ENCODE measurements around the gene PRLHR. TPM values are rescaled to one million over a fixed set of nuclear protein-coding genes. Genes with fewer than 3 reads are reported as not detected.

The PRLHR gene
- total RNA-seq: not detected in 2 replicates

DNA sequence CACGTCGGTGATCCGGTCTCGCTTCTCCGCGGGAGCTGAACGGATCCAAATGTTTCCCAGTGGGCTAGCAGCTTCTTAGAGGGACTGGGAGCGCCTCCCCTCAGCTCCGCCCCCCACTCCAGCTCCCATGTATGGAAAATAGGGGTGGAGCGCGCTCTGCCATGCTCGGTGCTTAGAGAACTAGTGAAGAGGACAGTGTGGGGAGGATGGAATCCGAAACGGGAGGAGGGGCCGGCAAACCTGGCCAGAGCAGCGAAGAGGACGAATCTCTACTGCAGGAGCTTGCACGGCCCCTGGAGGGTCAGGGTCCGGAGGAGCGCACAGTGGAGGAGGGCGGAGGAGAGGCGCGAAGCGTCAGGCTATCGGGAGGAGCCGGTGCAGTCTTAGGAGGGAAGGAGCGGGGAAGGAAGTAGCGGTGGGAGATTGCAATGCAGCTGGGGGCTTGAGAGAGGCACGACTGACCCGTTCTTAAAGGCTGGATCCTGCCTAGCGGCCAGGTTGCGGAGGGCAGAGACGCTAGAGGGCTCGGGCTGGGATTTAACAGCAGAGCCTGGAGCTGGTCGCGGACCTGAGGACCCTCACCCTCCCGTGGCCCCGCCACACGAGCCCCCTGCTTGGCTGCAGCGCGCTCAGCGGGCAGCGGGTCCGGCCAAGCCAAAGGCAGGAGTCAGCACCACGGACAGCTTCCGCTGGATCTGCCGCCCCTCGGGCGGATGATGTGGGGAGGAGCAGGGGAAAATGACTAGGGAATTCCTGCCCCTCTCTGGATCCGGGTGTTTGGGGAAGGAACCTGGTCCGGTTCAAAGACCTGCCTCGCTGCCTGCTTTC is at the start of gene PRLHR:
PRLHR (minus strand) TSS at position 51 of the 828 bp plus-strand sequence. CDS start 404 bp downstream, outside the sequence.

Other genes with a start within 250 kb of the PRLHR start
- 14.7 and 18.0 TPM in 2 replicates for gene CACUL1, start 159.3 kb upstream of the PRLHR start, total RNA-seq